ENCODE data around the gene SLCO4A1. TPM values are rescaled to one million over a fixed set of nuclear protein-coding genes. Genes with fewer than 3 reads are reported as not detected.

SLCO4A1 gene
- total and polyA plus RNA-seq, 12 donors, result 0.39 to 27.0 (median 4.9) TPM

DNA sequence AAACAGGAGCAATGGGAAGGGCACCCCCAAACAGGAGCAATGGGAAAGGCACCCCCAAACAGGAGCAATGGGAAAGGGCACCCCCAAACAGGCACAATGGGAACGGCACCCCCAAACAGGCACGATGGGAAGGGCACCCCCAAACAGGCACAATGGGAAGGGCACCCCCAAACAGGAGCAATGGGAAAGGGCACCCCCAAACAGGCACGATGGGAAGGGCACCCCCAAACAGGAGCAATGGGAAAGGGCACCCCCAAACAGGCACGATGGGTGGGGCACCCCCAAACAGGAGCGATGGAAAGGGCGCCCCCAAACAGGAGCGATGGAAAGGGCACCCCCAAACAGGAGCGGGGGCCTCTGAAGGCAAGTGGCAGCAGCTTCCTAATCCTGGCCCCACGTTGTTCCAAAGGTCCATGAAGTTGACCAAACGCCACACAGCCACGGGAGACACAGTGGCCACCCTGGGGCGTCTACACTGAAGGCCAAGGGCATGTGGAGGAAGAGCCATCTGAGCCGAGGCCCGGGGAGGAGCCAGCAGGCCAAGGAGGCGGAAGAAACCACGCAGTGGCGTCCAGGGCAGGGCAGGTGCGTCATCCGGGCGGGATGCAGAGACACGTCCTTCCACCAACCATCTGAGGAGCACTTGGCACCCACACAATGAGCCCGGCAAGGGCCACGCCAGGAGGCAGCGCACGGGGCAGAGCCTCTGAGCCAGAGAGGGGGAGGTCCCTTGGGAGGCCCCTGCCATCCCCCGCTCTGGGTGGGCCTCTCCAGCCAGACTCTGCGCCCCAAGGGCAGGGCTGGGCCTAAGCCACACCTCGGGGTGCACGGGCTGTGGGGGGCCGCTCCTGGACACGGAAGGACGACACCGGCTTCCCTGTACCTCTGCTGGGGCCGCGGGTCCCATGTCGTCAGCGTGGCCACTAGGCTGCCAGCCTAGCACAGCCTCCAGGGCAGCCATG is 44.8 kb downstream of the SLCO4A1 start:
- Histone ChIP-seq H3K4me1 (replicated peaks in 1 of 2) (no peaks in the 10 kb centered on the region), H3K27ac (no peak overlapping the region), H3K4me3 (no peak overlapping the region), H3K27me3 (peaks cover 22% of the 10 kb centered on the region), H3K9me3 (replicated peaks in 1 of 3) (no peaks in the 10 kb centered on the region), H3K36me3 (replicated peaks in 1 of 2) (no peaks in the 10 kb centered on the region)
- WGBS, 4 donors, result 74 to 85% (median 80%) methylated on average over 23 to 37 of the region's 37 CpGs
- TF ChIP-seq POLR2A (IDR thresholded peaks at IDR 0.05), result no peak
- TF ChIP-seq, protein P1, sequence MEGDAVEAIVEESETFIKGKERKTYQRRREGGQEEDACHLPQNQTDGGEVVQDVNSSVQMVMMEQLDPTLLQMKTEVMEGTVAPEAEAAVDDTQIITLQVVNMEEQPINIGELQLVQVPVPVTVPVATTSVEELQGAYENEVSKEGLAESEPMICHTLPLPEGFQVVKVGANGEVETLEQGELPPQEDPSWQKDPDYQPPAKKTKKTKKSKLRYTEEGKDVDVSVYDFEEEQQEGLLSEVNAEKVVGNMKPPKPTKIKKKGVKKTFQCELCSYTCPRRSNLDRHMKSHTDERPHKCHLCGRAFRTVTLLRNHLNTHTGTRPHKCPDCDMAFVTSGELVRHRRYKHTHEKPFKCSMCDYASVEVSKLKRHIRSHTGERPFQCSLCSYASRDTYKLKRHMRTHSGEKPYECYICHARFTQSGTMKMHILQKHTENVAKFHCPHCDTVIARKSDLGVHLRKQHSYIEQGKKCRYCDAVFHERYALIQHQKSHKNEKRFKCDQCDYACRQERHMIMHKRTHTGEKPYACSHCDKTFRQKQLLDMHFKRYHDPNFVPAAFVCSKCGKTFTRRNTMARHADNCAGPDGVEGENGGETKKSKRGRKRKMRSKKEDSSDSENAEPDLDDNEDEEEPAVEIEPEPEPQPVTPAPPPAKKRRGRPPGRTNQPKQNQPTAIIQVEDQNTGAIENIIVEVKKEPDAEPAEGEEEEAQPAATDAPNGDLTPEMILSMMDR (IDR thresholded peaks at IDR 0.05), result no peak
- DNase-seq, result no peak
- intact Hi-C loops (cut with DNase I), result loop anchor here in 1 of 2 donors (5.0 kb wide), 1 partner anchor 90 kb away; no protein-coding TSS in a partner anchor

DNA sequence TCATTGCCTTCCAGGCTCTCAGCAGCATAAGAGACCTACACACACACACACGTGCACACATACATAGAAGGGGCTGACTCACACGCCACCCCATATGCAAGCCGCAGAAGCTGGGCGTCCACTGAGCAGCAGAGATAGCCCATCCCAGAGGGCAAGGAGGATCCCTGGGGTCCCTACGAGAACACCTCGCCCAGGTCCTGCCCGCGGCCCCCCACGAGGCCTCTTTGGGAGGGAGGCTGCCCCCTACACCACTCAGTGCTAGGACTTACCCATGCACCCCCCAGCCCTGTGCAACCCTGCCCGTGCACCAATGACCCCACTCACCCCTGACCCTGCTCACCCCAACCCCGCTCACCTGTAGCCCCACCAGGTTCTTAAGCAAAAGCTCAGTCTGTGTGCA is 45.8 kb downstream of the SLCO4A1 start:
- intact Hi-C loops (cut with DNase I), result loop anchor here in 1 of 2 donors (5.0 kb wide), 1 partner anchor 89 kb away; no protein-coding TSS in a partner anchor
- no peak overlapping the region for H3K27ac ChIP-seq

DNA sequence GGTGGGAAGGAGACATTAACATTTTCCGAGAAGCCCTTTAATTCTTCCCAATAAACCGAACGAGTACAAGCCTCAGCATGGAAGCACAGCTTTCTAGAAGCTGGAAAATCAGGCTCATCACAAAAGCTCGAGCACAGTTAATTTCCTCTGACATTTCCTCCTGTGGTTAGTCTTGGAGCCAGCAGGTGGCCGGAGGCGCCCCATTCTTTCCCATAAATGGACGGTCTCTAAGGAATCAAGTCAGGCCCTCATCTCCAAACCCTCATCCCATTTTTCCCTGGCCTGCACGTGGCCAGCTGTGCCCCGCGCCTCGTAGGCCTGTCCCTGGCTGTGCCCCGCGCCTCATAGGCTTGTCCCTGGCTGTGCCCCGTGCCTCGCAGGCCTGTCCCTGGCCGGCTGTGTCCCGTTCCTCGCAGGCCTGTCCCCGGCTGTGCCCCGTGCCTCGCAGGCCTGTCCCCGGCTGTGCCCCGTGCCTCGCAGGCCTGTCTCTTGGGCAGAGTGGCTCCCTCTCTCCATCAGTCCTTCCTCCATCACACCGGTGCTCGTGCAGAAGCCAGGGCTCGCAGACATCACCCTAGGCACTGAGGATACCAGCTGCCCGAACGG is 46.7 kb downstream of the SLCO4A1 start:
- no peaks in the 10 kb centered on the region for H3K4me1 ChIP-seq (replicated peaks in 1 of 2)
- no peaks in the 10 kb centered on the region for H3K36me3 ChIP-seq (replicated peaks in 1 of 2)
- no peak overlapping the region for H3K4me3 ChIP-seq
- WGBS, 4 donors, result 79 to 86% (median 83%) methylated on average over 15 to 29 of the region's 29 CpGs
- no peak overlapping the region for H3K27ac ChIP-seq
- no peak for TF ChIP-seq POLR2A (IDR thresholded peaks at IDR 0.05)
- TF ChIP-seq, protein P1 (IDR thresholded peaks at IDR 0.05), result no peak
- no peaks in the 10 kb centered on the region for H3K9me3 ChIP-seq (replicated peaks in 1 of 3)
- intact Hi-C loops (cut with DNase I), result loop anchor here in 1 of 2 donors (5.0 kb wide), 1 partner anchor 88 kb away; no protein-coding TSS in a partner anchor
- peaks cover 12% of the 10 kb centered on the region for H3K27me3 ChIP-seq
- no peak for DNase-seq

More for the DNA sequence above, 45.8 kb downstream of the SLCO4A1 start:
- no peak for DNase-seq
- no peak overlapping the region for H3K4me3 ChIP-seq
- 82 to 91% (median 87%) methylated on average over 1 to 11 of the region's 11 CpGs for WGBS, 4 donors
- no peaks in the 10 kb centered on the region for H3K36me3 ChIP-seq (replicated peaks in 1 of 2)
- TF ChIP-seq, protein P1 (IDR thresholded peaks at IDR 0.05), result no peak
- no peak for TF ChIP-seq POLR2A (IDR thresholded peaks at IDR 0.05)
- H3K27me3 ChIP-seq, result peaks cover 16% of the 10 kb centered on the region
- H3K9me3 ChIP-seq (replicated peaks in 1 of 3), result no peaks in the 10 kb centered on the region
- no peaks in the 10 kb centered on the region for H3K4me1 ChIP-seq (replicated peaks in 1 of 2)

DNA sequence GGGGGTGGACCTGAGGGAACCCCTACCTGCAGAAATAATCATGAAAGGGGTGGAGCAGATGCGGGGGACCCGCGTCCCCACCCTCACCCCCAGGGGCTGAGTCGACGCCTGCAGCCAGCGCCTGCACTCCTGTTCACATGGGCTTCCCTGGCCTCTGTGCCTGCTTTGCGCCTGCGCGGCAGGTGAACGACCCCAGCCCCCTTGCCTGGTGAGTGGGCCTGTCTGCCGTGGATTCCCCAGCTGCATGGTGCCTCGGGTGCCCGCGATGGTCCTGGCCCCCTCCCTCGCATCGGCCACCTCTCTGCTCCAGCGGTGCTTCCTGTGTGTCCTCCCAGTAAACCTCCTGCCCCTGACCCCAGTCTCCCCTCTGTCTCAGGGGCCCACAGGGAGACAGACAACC is 47.6 kb downstream of the SLCO4A1 start:
- WGBS, 4 donors, result 75 to 88% (median 81%) methylated on average over 12 to 17 of the region's 17 CpGs
- Histone ChIP-seq H3K4me1 (replicated peaks in 1 of 2) (no peaks in the 10 kb centered on the region), H3K27me3 (peaks cover 16% of the 10 kb centered on the region), H3K4me3 (no peak overlapping the region), H3K36me3 (replicated peaks in 1 of 2) (no peaks in the 10 kb centered on the region), H3K27ac (no peak overlapping the region), H3K9me3 (replicated peaks in 1 of 3) (no peaks in the 10 kb centered on the region)
- intact Hi-C loops (cut with DNase I), result loop anchor here in 1 of 2 donors (5.0 kb wide), 1 partner anchor 87 kb away; no protein-coding TSS in a partner anchor
- DNase-seq, result no peak
- TF ChIP-seq, protein P1 (IDR thresholded peaks at IDR 0.05), result no peak
- no peak for TF ChIP-seq POLR2A (IDR thresholded peaks at IDR 0.05)

All from adrenal gland (tissue), 12 donors.